ENCODE data around the gene DIAPH3.

The DIAPH3 gene

DNA sequence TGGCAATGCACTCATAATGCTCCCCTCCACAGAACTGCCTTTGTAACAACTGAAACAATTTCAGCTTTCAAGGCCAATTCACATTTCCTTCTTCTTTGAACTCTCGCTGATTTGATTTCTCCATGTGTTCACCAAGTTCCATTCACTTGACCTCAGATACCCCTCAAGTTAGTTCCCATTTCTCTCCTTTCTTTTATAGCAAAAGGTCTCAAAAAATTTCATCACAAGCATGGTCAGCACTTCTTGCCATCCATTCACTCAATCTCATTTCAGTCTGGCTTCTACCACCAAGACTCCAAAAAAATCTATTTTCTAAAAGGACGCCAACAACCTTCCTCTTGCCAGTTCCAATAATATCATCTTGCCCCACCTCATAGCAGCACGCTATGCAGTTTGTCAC, 135.7 kb downstream of the DIAPH3 start:
- Histone ChIP-seq H3K27ac (ENCODE audit: low read depth, low read length) (no peak overlapping the region), H3K4me3 (ENCODE audit: low read length) (no peak overlapping the region), H3K36me3 (ENCODE audit: control insufficient read depth, insufficient read depth, low read length) (no peaks in the 10 kb centered on the region), H3K27me3 (ENCODE audit: control insufficient read depth, insufficient read depth, low read length) (no peaks in the 10 kb centered on the region), H3K9ac (ENCODE audit: low read length) (no peak overlapping the region), H3K4me1 (ENCODE audit: control insufficient read depth, insufficient read depth, low read length) (no peaks in the 10 kb centered on the region)

DNA sequence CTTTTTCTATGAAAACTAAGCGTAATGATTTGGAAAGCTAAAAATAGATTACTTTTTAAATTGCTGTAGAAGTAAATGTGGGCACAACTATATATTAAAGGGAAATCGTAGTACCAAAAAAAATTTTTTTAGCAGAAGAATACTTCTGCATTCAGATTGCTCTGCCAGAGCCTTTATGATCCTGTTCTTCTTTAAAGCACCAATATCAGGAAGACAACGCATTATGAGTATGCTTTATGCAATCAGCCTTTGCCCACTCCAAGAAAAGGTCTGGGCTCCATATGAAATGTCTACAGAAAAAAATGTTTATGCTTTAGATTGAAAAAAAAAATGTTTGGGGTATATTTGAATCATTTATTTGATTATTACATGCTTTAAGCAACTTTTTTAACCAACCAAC, 137.4 kb downstream of the DIAPH3 start:
- no peak overlapping the region for H3K27ac ChIP-seq (ENCODE audit: low read depth, low read length)
- H3K36me3 ChIP-seq (ENCODE audit: control insufficient read depth, insufficient read depth, low read length) = no peaks in the 10 kb centered on the region
- H3K27me3 ChIP-seq (ENCODE audit: control insufficient read depth, insufficient read depth, low read length) = no peaks in the 10 kb centered on the region
- no peaks in the 10 kb centered on the region for H3K4me1 ChIP-seq (ENCODE audit: control insufficient read depth, insufficient read depth, low read length)
- H3K4me3 ChIP-seq (ENCODE audit: low read length) = no peak overlapping the region
- no peak overlapping the region for H3K9ac ChIP-seq (ENCODE audit: low read length)

DNA sequence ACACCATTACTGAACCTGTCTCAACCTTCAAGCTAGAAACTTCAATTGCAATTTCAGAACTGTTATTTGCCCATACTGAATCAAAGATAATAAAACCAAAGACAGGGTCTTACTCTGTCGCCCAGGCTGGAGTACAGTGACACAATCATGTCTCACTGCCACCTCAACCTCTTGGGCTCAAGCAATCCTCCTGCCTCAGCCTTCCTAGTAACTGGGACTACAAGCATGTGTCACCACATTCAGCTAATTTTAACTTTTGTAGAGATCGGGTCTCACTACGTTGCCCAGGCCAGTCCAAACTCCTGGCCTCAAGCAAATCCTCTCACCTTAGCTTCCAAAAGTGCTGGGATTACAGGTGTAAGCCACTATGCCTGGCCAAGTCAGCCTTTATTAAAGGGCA, 143.4 kb downstream of the DIAPH3 start:
- Histone ChIP-seq H3K27me3 (ENCODE audit: control insufficient read depth, insufficient read depth, low read length) (no peaks in the 10 kb centered on the region), H3K27ac (ENCODE audit: low read depth, low read length) (no peak overlapping the region), H3K4me3 (ENCODE audit: low read length) (no peak overlapping the region), H3K4me1 (ENCODE audit: control insufficient read depth, insufficient read depth, low read length) (no peaks in the 10 kb centered on the region), H3K9ac (ENCODE audit: low read length) (no peak overlapping the region), H3K36me3 (ENCODE audit: control insufficient read depth, insufficient read depth, low read length) (no peaks in the 10 kb centered on the region)

DNA sequence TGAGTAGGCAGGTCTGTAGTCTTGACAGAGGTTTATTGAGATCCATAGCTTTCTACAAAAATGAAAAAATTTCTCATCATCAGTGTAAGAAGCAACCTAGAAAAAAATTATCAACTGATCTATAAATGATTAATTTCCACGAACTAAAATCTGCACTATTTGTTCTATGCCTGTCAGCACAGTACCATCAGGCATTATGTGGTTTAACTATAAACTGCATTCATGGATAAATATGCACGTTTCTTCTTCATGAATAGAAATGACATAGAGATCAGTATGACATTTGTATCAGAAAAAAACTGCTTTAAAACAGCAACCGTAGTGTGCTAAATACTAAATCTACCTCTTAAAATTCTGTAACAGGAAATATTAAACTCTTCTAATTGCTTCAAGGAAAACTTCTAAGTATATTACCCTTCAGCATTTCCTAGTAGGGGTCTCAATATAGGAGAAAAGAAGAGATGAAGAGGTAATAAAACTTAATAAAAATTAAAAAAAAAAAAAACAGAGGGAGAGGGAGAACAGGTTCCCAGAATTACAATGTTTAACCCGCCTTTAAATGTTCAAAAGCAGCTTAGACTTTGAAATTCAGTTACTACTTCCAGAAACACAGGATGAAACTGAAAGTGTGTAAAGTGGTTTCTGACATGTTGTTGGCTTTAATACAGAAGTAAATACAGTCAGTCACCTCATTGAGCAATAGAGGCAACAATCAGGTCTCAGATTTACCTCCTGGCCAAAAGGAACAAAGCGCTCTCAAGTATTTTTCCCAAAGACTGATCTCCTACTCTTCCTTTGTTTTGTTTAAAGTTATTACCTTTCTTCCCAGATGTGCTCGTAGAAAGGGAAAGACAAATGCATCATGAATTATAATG, 144.4 kb downstream of the DIAPH3 start:
- Histone ChIP-seq H3K27me3 (ENCODE audit: control insufficient read depth, insufficient read depth, low read length) (no peaks in the 10 kb centered on the region), H3K4me1 (ENCODE audit: control insufficient read depth, insufficient read depth, low read length) (no peaks in the 10 kb centered on the region), H3K4me3 (ENCODE audit: low read length) (no peak overlapping the region), H3K36me3 (ENCODE audit: control insufficient read depth, insufficient read depth, low read length) (no peaks in the 10 kb centered on the region), H3K9ac (ENCODE audit: low read length) (no peak overlapping the region), H3K27ac (ENCODE audit: low read depth, low read length) (no peak overlapping the region)

DNA sequence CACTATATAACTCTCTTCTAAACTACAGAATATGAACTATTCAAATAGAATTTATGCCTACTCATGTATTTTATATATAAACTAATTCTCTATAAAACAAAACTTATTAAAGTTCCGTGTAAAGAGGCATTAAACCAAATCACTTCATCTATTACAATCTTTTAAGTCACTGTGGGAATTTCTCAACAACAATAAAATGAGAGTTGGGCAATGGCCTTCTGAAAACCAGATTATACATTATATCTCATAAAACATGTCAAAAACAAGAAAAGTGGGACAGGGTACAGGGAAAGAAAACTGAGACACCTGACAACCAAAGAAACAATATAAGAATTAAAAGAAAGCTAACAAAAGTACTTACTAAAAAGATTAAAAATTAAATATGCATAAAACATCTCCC, 145.2 kb downstream of the DIAPH3 start:
- Histone ChIP-seq H3K9ac (ENCODE audit: low read length) (no peak overlapping the region), H3K27ac (ENCODE audit: low read depth, low read length) (no peak overlapping the region), H3K4me1 (ENCODE audit: control insufficient read depth, insufficient read depth, low read length) (no peaks in the 10 kb centered on the region), H3K27me3 (ENCODE audit: control insufficient read depth, insufficient read depth, low read length) (no peaks in the 10 kb centered on the region), H3K36me3 (ENCODE audit: control insufficient read depth, insufficient read depth, low read length) (no peaks in the 10 kb centered on the region), H3K4me3 (ENCODE audit: low read length) (no peak overlapping the region)

DNA sequence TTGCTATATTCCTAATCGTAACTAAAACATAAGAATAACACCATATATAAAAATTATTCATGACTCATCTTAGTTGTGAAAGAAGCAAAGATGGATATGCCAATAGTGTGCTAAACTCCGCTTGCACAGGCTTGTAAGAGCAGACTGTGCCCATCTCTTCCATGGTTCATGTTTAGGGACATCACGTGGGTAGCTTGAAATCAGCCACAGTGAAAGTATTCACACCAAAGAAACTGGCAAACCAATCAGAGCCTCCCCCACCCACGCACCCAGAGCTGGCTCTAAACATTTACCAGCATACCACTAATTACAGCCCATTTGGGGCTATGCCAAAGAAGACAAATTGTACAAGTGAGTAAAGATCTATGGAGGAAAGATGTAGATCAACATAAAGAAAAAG, 147.5 kb downstream of the DIAPH3 start:
- Histone ChIP-seq H3K4me1 (ENCODE audit: control insufficient read depth, insufficient read depth, low read length) (no peaks in the 10 kb centered on the region), H3K27me3 (ENCODE audit: control insufficient read depth, insufficient read depth, low read length) (no peaks in the 10 kb centered on the region), H3K9ac (ENCODE audit: low read length) (no peak overlapping the region), H3K36me3 (ENCODE audit: control insufficient read depth, insufficient read depth, low read length) (no peaks in the 10 kb centered on the region), H3K4me3 (ENCODE audit: low read length) (no peak overlapping the region), H3K27ac (ENCODE audit: low read depth, low read length) (no peak overlapping the region)

DNA sequence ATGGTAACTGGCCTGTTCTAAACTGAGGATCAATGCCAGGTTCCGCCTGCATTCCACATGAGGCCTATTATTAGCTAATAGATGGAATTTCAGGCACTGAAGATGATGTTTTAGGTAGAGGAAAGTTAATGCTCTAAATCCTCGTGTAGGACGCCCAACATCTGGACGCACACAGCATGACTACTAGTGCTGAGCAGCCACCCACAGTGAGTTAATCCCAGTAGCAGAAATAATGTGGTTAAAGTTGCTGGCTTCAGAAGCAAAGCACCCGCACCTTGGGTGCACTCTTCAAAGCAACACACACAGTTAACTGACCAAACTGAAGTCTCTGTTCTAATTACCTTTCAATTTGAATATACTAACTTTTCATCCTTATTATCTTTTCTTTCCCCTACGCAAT, 150.6 kb downstream of the DIAPH3 start:
- Histone ChIP-seq H3K4me3 (ENCODE audit: low read length) (no peak overlapping the region), H3K9ac (ENCODE audit: low read length) (no peak overlapping the region), H3K27me3 (ENCODE audit: control insufficient read depth, insufficient read depth, low read length) (no peaks in the 10 kb centered on the region), H3K27ac (ENCODE audit: low read depth, low read length) (no peak overlapping the region), H3K4me1 (ENCODE audit: control insufficient read depth, insufficient read depth, low read length) (no peaks in the 10 kb centered on the region), H3K36me3 (ENCODE audit: control insufficient read depth, insufficient read depth, low read length) (no peaks in the 10 kb centered on the region)

DNA sequence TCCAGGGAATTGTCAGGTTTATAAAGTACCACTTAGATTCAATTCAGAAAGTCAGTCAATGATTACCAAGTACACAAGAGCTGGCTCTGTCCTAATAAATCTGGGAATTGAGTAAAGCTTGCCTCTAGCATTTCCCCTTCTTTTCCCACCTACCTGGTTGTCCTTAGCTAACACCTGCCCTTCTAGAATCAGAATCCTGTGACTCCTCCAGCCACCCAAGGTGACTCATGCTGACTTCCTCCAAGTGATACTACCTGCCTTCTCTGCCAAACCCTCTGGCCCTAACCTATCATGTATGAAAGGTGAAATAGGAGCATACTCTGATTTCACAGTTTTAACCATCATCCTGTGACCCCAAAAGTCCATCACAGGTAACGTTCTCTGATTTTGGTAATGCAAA, 151.2 kb downstream of the DIAPH3 start:
- H3K36me3 ChIP-seq (ENCODE audit: control insufficient read depth, insufficient read depth, low read length) = no peaks in the 10 kb centered on the region
- H3K4me3 ChIP-seq (ENCODE audit: low read length) = no peak overlapping the region
- H3K4me1 ChIP-seq (ENCODE audit: control insufficient read depth, insufficient read depth, low read length) = no peaks in the 10 kb centered on the region
- no peak overlapping the region for H3K9ac ChIP-seq (ENCODE audit: low read length)
- H3K27me3 ChIP-seq (ENCODE audit: control insufficient read depth, insufficient read depth, low read length) = no peaks in the 10 kb centered on the region
- no peak overlapping the region for H3K27ac ChIP-seq (ENCODE audit: low read depth, low read length)

DNA sequence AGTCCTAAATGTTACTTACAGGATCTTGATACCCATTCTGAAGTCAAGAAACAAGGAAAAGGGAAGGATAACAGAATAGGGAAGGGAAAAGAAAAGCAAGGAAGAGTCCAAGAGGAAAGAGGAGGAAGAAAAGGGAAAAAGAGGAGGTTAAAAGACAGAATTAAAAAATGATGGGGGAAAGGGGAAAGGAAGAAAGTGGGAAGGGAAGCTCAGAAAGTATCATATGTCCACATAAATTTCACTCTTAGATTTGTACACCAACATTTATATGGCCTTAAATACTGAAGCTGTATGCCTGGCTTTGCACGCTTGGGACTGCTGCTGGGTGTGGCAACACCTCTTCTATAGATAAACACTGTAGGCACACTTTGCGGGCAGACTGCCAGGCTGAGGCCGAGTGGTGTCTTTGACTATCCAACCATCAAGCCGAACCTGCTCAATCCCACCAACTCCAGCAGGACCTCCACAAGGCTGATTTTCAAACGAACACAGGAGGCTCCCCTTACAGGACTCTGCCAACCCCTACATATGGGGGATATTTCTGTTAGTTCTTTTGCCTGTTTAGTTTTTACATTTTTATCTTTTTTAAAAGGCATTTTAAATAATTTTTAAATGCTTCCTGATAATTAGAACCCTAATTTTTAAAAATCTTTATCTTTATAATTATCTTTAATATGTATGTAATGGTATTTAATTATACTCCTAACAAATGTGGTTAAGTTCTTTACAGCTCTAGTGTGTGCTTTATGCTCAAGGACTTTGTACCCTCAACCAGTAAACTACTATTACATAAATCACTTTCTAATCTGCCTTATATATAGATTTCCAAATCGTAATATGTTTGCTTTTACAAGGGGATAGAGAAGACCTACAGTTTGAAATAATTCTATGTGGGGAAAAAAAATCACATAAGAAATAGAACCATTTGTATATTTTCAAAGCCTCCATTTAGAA, 154.2 kb downstream of the DIAPH3 start:
- H3K27ac ChIP-seq (ENCODE audit: low read depth, low read length) = no peak overlapping the region
- H3K4me3 ChIP-seq (ENCODE audit: low read length) = no peak overlapping the region
- no peaks in the 10 kb centered on the region for H3K4me1 ChIP-seq (ENCODE audit: control insufficient read depth, insufficient read depth, low read length)
- H3K36me3 ChIP-seq (ENCODE audit: control insufficient read depth, insufficient read depth, low read length) = no peaks in the 10 kb centered on the region
- no peak overlapping the region for H3K9ac ChIP-seq (ENCODE audit: low read length)
- H3K27me3 ChIP-seq (ENCODE audit: control insufficient read depth, insufficient read depth, low read length) = no peaks in the 10 kb centered on the region

DNA sequence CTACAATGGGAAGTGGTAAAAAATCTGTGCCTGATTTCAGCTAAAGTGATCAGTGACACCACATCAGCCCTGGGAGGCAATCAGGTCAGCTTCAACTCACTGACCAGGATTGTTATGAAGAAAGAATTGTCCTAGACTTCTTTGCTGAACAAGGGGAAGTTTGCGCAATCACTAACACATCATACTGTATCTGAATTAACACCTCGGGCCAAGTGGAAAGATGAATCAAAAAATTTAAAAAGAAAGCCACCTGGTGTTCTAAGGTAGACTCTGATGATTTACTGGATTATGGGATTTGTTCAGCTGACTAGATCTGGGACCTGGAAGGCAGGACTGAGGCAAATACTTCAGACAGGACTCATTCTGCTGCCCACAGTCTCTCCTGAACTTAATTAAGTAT, 161.8 kb downstream of the DIAPH3 start:
- Histone ChIP-seq H3K27ac (ENCODE audit: low read depth, low read length) (no peak overlapping the region), H3K4me3 (ENCODE audit: low read length) (no peak overlapping the region)

DNA sequence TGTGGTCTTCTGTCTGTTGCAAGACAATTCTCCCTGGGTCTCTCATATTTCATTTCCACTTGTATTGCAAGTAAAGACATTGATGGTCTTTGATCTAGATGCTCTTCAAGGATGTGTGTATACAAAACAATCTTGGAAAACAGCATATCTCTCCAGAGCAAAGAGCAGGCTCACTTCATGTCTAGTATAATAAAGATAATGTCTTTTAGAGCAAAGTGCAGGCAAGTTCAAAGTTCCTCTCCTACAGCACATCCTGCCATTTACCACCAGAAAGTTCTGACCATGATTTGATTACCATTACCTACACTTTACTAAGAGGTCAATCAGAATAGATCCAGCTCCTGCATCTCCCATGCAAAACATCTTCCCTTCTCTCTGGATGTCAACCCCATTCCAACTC, 162.8 kb downstream of the DIAPH3 start:
- Histone ChIP-seq H3K27ac (ENCODE audit: low read depth, low read length) (no peak overlapping the region), H3K36me3 (ENCODE audit: control insufficient read depth, insufficient read depth, low read length) (no peaks in the 10 kb centered on the region), H3K4me1 (ENCODE audit: control insufficient read depth, insufficient read depth, low read length) (no peaks in the 10 kb centered on the region), H3K9ac (ENCODE audit: low read length) (no peak overlapping the region), H3K4me3 (ENCODE audit: low read length) (no peak overlapping the region), H3K27me3 (ENCODE audit: control insufficient read depth, insufficient read depth, low read length) (no peaks in the 10 kb centered on the region)

More for the DNA sequence above, 161.8 kb downstream of the DIAPH3 start:
- Histone ChIP-seq H3K9ac (ENCODE audit: low read length) (no peak overlapping the region), H3K4me1 (ENCODE audit: control insufficient read depth, insufficient read depth, low read length) (no peaks in the 10 kb centered on the region), H3K27me3 (ENCODE audit: control insufficient read depth, insufficient read depth, low read length) (no peaks in the 10 kb centered on the region), H3K36me3 (ENCODE audit: control insufficient read depth, insufficient read depth, low read length) (no peaks in the 10 kb centered on the region)

DNA sequence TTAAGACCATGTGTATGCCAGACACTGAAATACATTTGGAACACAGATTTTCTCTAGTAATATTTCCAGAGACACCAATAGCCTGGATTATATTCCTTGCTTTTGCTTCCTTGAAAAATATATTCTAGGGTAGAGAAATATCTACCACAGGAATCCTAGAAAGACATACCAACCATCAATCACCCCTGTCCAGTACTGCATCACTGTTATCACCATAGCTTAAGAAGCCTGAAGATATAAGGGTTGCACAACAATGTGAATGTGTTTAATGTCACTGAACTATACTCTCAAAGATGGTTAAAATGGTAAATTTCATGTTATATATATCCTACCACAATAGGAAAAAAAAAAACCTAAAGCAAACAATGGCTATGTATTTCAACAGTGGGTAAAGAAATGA, 163.6 kb downstream of the DIAPH3 start:
- Histone ChIP-seq H3K4me3 (ENCODE audit: low read length) (no peak overlapping the region), H3K27ac (ENCODE audit: low read depth, low read length) (no peak overlapping the region), H3K9ac (ENCODE audit: low read length) (no peak overlapping the region), H3K4me1 (ENCODE audit: control insufficient read depth, insufficient read depth, low read length) (no peaks in the 10 kb centered on the region), H3K27me3 (ENCODE audit: control insufficient read depth, insufficient read depth, low read length) (no peaks in the 10 kb centered on the region), H3K36me3 (ENCODE audit: control insufficient read depth, insufficient read depth, low read length) (no peaks in the 10 kb centered on the region)

All from rectal smooth muscle tissue (tissue), 1 donor.